ENCODE measurements around the gene TMEM184C. TPM values are rescaled to one million over a fixed set of nuclear protein-coding genes. Genes with fewer than 3 reads are reported as not detected.

TMEM184C gene
- total RNA-seq, 6 experiments from 2014 or later: 19.0 to 25.3 (median 21.3) TPM

GRCh38 chr4:147643616-147644015 is 26.4 kb downstream of the TMEM184C start:
- Histone ChIP-seq H3K9me3 (no peaks in the 10 kb centered on the region), H3K4me3 (no peak overlapping the region), H3K4me1 (no peaks in the 10 kb centered on the region), H3K27ac (no peak overlapping the region), H3K36me3 (no peaks in the 10 kb centered on the region), H3K27me3 (no peaks in the 10 kb centered on the region)
- WGBS (ENCODE audit: insufficient coverage, low coverage, low lambda C conversion rate, missing lambda C conversion rate): no CpG with 5 or more reads among the region's 1 CpG
- intact Hi-C loops (cut with DNase I): no loop called here
- no peak for TF ChIP-seq CTCF (IDR thresholded peaks at IDR 0.05)
- no peak for TF ChIP-seq POLR2A (IDR thresholded peaks at IDR 0.05)
- ATAC-seq (no peak), DNase-seq (no peak)

GRCh38 chr4:147644471-147644870 is 27.3 kb downstream of the TMEM184C start:
- Histone ChIP-seq H3K27ac (no peak overlapping the region), H3K36me3 (no peaks in the 10 kb centered on the region), H3K4me1 (no peaks in the 10 kb centered on the region), H3K4me3 (no peak overlapping the region), H3K27me3 (no peaks in the 10 kb centered on the region), H3K9me3 (no peaks in the 10 kb centered on the region)
- TF ChIP-seq POLR2A (IDR thresholded peaks at IDR 0.05): no peak
- no peak for TF ChIP-seq CTCF (IDR thresholded peaks at IDR 0.05)
- ATAC-seq: no peak
- intact Hi-C loops (cut with DNase I): no loop called here
- WGBS (ENCODE audit: insufficient coverage, low coverage, low lambda C conversion rate, missing lambda C conversion rate): 83% methylated on average over 1 of the region's 3 CpGs
- no peak for DNase-seq

GRCh38 chr4:147645099-147645498 is 27.9 kb downstream of the TMEM184C start:
- Histone ChIP-seq H3K4me3 (no peak overlapping the region), H3K27ac (no peak overlapping the region), H3K4me1 (no peaks in the 10 kb centered on the region), H3K9me3 (no peaks in the 10 kb centered on the region), H3K27me3 (no peaks in the 10 kb centered on the region), H3K36me3 (no peaks in the 10 kb centered on the region)
- intact Hi-C loops (cut with DNase I): no loop called here
- TF ChIP-seq CTCF (IDR thresholded peaks at IDR 0.05) (no peak), POLR2A (IDR thresholded peaks at IDR 0.05) (no peak)
- ATAC-seq (no peak), DNase-seq (no peak)

GRCh38 chr4:147648656-147649055 is 31.5 kb downstream of the TMEM184C start:
- intact Hi-C loops (cut with DNase I): no loop called here
- Histone ChIP-seq H3K9me3 (no peaks in the 10 kb centered on the region), H3K4me3 (no peak overlapping the region), H3K4me1 (no peaks in the 10 kb centered on the region), H3K27me3 (no peaks in the 10 kb centered on the region), H3K36me3 (peaks cover 0 to 8% (median 0%) of the 10 kb centered on the region in 4 donors), H3K27ac (no peak overlapping the region)
- DNase-seq: no peak
- TF ChIP-seq CTCF (IDR thresholded peaks at IDR 0.05): no peak
- no peak for TF ChIP-seq POLR2A (IDR thresholded peaks at IDR 0.05)
- ATAC-seq: no peak

- Histone ChIP-seq H3K27ac (no peak overlapping the region), H3K4me1 (no peaks in the 10 kb centered on the region), H3K27me3 (no peaks in the 10 kb centered on the region), H3K36me3 (peaks cover 0 to 17% (median 0%) of the 10 kb centered on the region in 4 donors), H3K4me3 (no peak overlapping the region), H3K9me3 (no peaks in the 10 kb centered on the region)
- no peak for ATAC-seq
- no peak for DNase-seq
- WGBS (ENCODE audit: insufficient coverage, low coverage, low lambda C conversion rate, missing lambda C conversion rate): 90% methylated on average over 1 of the region's 1 CpG
- TF ChIP-seq CTCF (IDR thresholded peaks at IDR 0.05) (no peak), POLR2A (IDR thresholded peaks at IDR 0.05) (no peak)
- intact Hi-C loops (cut with DNase I): no loop called here
These were observed 34.4 kb downstream of the TMEM184C start for GRCh38 chr4:147651563-147651962.
